KMS-11 (cell line): Measurements from ENCODE around the gene POU2F1.

ENCODE experiments used
- H2AFZ ChIP-seq: fragments of 200-600 bp; sonication (generic); 2 replicates; pipeline ENCODE4 v1.6.1; 2016; ENCODE audit warnings: antibody characterized with exemption, mixed run types, low read depth
- H3K27ac ChIP-seq: fragments of 200-600 bp; sonication (generic); 2 replicates; pipeline ENCODE4 v1.6.1; 2016; ENCODE audit warnings: mild to moderate bottlenecking, mixed run types
- H3K27me3 ChIP-seq: fragments of 200-600 bp; sonication (generic); 2 replicates; pipeline ENCODE4 v1.6.1; 2017; ENCODE audit warnings: mild to moderate bottlenecking, low read depth, mixed run types, moderate library complexity; ENCODE audit not compliant: insufficient read depth
- H3K36me3 ChIP-seq: fragments of 200-600 bp; sonication (generic); 2 replicates; pipeline ENCODE4 v1.6.1; 2017; ENCODE audit warnings: mild to moderate bottlenecking, mixed run types; ENCODE audit not compliant: insufficient read depth
- H3K4me1 ChIP-seq: fragments of 200-600 bp; sonication (generic); 2 replicates; pipeline ENCODE4 v1.6.1; 2016; ENCODE audit warnings: mild to moderate bottlenecking, low read depth, mixed run types; ENCODE audit not compliant: poor library complexity, severe bottlenecking
- H3K4me2 ChIP-seq: fragments of 200-600 bp; sonication (generic); 2 replicates; pipeline ENCODE4 v1.7.0; 2016; ENCODE audit warnings: mild to moderate bottlenecking, mixed run types
- H3K4me3 ChIP-seq: fragments of 200-600 bp; sonication (generic); IDR thresholded peaks from 2 replicates; pipeline ENCODE4 v1.6.1; 2017; ENCODE audit warnings: low read depth, low read length, mixed read lengths; ENCODE audit not compliant: insufficient read depth
- H3K79me2 ChIP-seq: fragments of 200-600 bp; sonication (generic); 2 replicates; pipeline ENCODE4 v1.6.1; 2016; ENCODE audit warnings: low read depth, mixed run types; ENCODE audit not compliant: insufficient read depth
- H3K9ac ChIP-seq: fragments of 200-600 bp; sonication (generic); 2 replicates; pipeline ENCODE4 v1.6.1; 2016; ENCODE audit warnings: mild to moderate bottlenecking, mixed run types
- H4K20me1 ChIP-seq: fragments of 200-600 bp; sonication (generic); 2 replicates; pipeline ENCODE4 v1.6.1; 2016; ENCODE audit warnings: mild to moderate bottlenecking, mixed run types; ENCODE audit not compliant: insufficient read depth
- TF ChIP-seq, protein P1 (sequence below): fragments of 200-600 bp; sonication (generic); conservative IDR thresholded peaks from 2 replicates; pipeline ENCODE4 v1.6.1; 2017; ENCODE audit warnings: low read depth, mild to moderate bottlenecking, antibody characterized with exemption, low read length, moderate library complexity, mixed read lengths

POU2F1 gene

DNA sequence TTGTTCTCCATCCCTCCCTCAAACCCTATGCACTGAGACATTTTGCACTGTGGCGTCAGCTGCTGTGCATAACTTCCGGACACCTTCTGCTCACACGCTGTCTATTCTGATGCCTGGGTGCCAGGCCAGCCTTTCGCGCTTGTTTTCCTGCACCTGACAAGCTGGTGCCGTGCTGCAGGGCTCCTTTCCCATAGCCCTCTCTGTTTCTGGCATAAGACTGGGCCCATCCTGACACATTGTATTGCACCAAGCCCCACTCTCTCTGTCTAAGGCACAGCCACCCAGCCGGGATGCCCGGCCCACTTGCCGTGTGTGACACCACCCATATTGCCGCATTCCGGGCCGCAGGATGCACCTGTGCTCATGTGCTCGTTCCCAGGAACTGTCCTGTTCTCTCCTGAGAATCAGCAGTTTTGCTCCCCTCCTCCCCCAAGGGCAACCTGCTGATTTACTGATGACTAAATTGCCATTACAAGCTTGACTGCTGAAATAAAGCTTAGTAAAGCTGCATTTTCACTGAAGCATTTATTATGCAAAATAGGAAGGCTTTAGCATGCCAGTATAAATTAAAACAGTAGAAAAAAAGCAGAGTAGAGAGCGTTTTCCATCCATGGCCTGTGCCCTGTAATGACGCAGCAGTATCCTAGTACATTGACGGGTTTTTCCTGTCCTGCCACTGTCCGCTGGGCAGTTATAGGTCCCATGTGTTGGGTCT lies 209.6 kb downstream of the POU2F1 start:
- TF ChIP-seq, protein P1, sequence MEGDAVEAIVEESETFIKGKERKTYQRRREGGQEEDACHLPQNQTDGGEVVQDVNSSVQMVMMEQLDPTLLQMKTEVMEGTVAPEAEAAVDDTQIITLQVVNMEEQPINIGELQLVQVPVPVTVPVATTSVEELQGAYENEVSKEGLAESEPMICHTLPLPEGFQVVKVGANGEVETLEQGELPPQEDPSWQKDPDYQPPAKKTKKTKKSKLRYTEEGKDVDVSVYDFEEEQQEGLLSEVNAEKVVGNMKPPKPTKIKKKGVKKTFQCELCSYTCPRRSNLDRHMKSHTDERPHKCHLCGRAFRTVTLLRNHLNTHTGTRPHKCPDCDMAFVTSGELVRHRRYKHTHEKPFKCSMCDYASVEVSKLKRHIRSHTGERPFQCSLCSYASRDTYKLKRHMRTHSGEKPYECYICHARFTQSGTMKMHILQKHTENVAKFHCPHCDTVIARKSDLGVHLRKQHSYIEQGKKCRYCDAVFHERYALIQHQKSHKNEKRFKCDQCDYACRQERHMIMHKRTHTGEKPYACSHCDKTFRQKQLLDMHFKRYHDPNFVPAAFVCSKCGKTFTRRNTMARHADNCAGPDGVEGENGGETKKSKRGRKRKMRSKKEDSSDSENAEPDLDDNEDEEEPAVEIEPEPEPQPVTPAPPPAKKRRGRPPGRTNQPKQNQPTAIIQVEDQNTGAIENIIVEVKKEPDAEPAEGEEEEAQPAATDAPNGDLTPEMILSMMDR: no peak
- Histone ChIP-seq H4K20me1 (no peaks in the 10 kb centered on the region; the same call in 1 of the 2 replicates), H3K4me1 (no peaks in the 10 kb centered on the region), H3K4me3 (no peak overlapping the region), H3K27ac (no peak overlapping the region), H3K9ac (no peak overlapping the region), H3K27me3 (no peaks in the 10 kb centered on the region), H2AFZ (no peak overlapping the region), H3K4me2 (no peak overlapping the region), H3K79me2 (no peaks in the 10 kb centered on the region), H3K36me3 (no peaks in the 10 kb centered on the region)

DNA sequence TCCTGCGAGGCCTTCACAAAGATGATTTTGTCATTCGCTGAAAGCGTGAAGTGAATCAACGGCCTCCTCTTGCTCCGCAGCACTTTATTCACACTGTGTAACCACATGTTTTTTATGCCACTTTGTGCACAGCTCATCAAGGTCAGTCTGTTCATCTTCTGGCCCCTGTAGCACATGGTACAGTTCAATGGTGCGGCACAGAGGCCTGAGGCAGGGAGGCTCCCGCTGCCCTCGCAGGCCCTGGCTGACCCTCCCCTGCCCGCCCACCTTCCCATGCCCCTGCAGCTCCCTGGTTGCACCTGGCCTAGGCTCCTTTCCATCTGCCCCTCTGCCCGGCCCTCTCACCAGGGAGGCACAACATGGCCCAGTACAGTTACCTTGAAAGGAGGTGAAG lies 210.2 kb downstream of the POU2F1 start:
- H3K4me3 ChIP-seq: no peak overlapping the region
- TF ChIP-seq, protein P1: no peak
- no peak overlapping the region for H3K27ac ChIP-seq
- H2AFZ ChIP-seq: no peak overlapping the region
- H3K4me1 ChIP-seq: no peaks in the 10 kb centered on the region
- no peak overlapping the region for H3K9ac ChIP-seq
- no peaks in the 10 kb centered on the region for H3K27me3 ChIP-seq
- no peak overlapping the region for H3K4me2 ChIP-seq
- H4K20me1 ChIP-seq: no peaks in the 10 kb centered on the region; the same call in 1 of the 2 replicates
- no peaks in the 10 kb centered on the region for H3K36me3 ChIP-seq
- no peaks in the 10 kb centered on the region for H3K79me2 ChIP-seq

DNA sequence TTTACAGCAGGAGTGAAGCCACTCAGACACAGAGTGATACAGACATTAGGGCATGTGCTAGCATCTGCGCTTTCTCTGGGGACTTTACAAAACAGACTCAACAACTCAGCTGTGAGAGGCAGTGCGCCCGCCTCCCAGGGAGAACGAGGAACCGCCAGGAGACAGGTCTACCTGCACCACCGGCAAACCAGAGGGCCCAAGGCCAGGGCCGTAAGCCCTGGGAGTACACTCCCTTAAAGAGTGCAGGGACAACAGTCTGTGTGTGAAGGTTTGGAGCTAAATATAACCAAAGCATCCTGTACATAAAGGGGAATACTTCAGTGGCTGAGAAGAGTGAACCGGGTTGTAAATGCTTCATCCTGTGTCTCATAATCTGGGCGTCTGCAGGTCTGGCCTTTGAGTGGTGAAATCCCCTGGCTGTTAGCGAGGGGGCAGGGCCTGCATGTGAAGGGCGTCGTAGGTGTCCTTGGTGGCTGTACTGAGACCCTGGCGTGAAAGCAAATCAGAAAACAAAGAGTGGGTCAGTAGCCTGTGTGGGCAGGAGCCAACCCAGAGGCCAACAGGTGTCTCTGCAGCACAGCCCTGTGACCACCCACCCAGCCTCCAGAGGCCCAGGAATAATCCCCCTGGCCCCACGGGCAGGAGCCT lies 210.7 kb downstream of the POU2F1 start:
- H3K4me1 ChIP-seq: no peaks in the 10 kb centered on the region
- H4K20me1 ChIP-seq: no peaks in the 10 kb centered on the region; the same call in 1 of the 2 replicates
- no peak overlapping the region for H3K4me3 ChIP-seq
- H2AFZ ChIP-seq: no peak overlapping the region
- TF ChIP-seq, protein P1: no peak
- H3K27ac ChIP-seq: no peak overlapping the region
- no peak overlapping the region for H3K4me2 ChIP-seq
- H3K79me2 ChIP-seq: no peaks in the 10 kb centered on the region
- no peaks in the 10 kb centered on the region for H3K27me3 ChIP-seq
- H3K36me3 ChIP-seq: no peaks in the 10 kb centered on the region
- no peak overlapping the region for H3K9ac ChIP-seq

DNA sequence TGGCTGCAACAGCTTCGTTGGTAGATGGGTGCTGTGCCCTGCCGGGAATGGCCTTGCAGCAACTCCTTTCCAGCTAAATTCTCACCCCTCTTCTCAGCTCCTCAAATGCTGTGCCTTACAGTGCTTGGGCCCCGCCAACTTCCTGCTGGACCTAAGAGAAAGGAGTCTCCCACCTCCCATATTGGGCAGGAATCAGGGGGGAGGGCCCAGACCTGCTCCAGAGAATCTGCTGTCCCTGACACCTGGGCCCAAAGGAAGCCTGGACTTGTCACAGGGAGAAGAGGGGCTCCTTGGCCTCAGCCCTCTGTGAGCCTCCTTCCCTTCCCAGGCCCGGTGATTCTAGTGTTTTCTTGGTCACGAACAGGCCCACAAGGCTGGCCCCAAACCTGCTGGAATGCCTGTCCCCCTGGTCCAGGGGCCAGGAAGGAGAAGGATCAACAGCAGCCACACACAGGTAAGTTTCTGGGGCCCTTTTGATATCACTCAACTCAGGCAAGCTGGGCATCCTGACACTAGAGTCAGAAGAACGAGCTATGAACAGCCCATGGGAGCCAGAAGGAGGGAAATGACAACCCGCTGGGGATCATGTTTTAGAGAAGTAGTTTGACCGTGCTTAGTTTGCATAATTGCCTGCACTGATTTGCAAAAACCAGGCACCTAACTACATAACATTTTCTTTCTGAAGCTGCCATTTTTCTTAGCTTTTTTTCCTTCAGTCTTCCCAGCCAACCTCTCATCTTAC lies 211.4 kb downstream of the POU2F1 start:
- H3K27ac ChIP-seq: no peak overlapping the region
- no peaks in the 10 kb centered on the region for H4K20me1 ChIP-seq
- H3K27me3 ChIP-seq: no peaks in the 10 kb centered on the region
- no peak overlapping the region for H3K9ac ChIP-seq
- H3K4me3 ChIP-seq: no peak overlapping the region
- H3K4me2 ChIP-seq: no peak overlapping the region
- TF ChIP-seq, protein P1: no peak
- no peaks in the 10 kb centered on the region for H3K79me2 ChIP-seq
- no peak overlapping the region for H2AFZ ChIP-seq
- H3K36me3 ChIP-seq: no peaks in the 10 kb centered on the region
- no peaks in the 10 kb centered on the region for H3K4me1 ChIP-seq
